HEK293 (cell line): ENCODE measurements around the gene MAP6.

Source experiments
- BCL11B ChIP-seq: fragments of 450-650 bp; formaldehyde crosslinking; IDR thresholded peaks from 2 replicates; pipeline ENCODE4 v1.5.1; 2016; ENCODE audit warnings: low read depth, missing biosample characterization, missing genetic modification characterization
- CTCF ChIP-seq: fragments of 450-650 bp; formaldehyde crosslinking; IDR thresholded peaks from 2 replicates; pipeline ENCODE4 v1.5.1; 2016; ENCODE audit warnings: missing biosample characterization, missing genetic modification characterization
- TCF7L2 ChIP-seq: IDR thresholded peaks from 2 replicates; pipeline ENCODE4 v1.6.1; 2011; ENCODE audit warnings: low read depth, mild to moderate bottlenecking, inconsistent platforms, low read length, moderate library complexity, borderline replicate concordance
- ZBTB11 ChIP-seq: fragments of 450-650 bp; formaldehyde crosslinking; conservative IDR thresholded peaks from 2 replicates; pipeline ENCODE4 v1.5.1; 2016; ENCODE audit warnings: low read depth, missing biosample characterization, missing genetic modification characterization
- ZBTB20 ChIP-seq: fragments of 450-650 bp; formaldehyde crosslinking; IDR thresholded peaks from 2 replicates; pipeline ENCODE4 v1.5.1; 2016; ENCODE audit warnings: missing biosample characterization, missing genetic modification characterization
- ZNF112 ChIP-seq: fragments of 450-650 bp; formaldehyde crosslinking; IDR thresholded peaks from 2 replicates; pipeline ENCODE4 v1.5.0; 2017; ENCODE audit warnings: missing biosample characterization, missing genetic modification characterization
- ZNF184 ChIP-seq: fragments of 450-650 bp; IDR thresholded peaks from 2 replicates; pipeline ENCODE4 v1.5.1; 2018; ENCODE audit warnings: missing biosample characterization, mild to moderate bottlenecking, missing genetic modification characterization
- ZNF211 ChIP-seq: fragments of 450-650 bp; formaldehyde crosslinking; IDR thresholded peaks from 2 replicates; pipeline ENCODE4 v1.5.1; 2016; ENCODE audit warnings: low read depth, missing biosample characterization, missing genetic modification characterization
- ZNF24 ChIP-seq: fragments of 450-650 bp; formaldehyde crosslinking; IDR thresholded peaks from 2 replicates; pipeline ENCODE4 v1.5.1; 2016; ENCODE audit warnings: missing biosample characterization, missing genetic modification characterization
- ZNF366 ChIP-seq: fragments of 450-650 bp; formaldehyde crosslinking; conservative IDR thresholded peaks from 2 replicates; pipeline ENCODE4 v1.5.1; 2016; ENCODE audit warnings: missing biosample characterization, missing genetic modification characterization
- TF ChIP-seq, protein P1 (sequence below): fragments of 450-650 bp; formaldehyde crosslinking; IDR thresholded peaks from 2 replicates; pipeline ENCODE4 v1.5.1; 2017; ENCODE audit warnings: missing biosample characterization, missing genetic modification characterization
- TF ChIP-seq, protein P2 (sequence below): fragments of 450-650 bp; formaldehyde crosslinking; IDR thresholded peaks from 2 replicates; pipeline ENCODE4 v1.5.1; 2016; ENCODE audit warnings: missing biosample characterization, missing genetic modification characterization, low read depth

DNA sequence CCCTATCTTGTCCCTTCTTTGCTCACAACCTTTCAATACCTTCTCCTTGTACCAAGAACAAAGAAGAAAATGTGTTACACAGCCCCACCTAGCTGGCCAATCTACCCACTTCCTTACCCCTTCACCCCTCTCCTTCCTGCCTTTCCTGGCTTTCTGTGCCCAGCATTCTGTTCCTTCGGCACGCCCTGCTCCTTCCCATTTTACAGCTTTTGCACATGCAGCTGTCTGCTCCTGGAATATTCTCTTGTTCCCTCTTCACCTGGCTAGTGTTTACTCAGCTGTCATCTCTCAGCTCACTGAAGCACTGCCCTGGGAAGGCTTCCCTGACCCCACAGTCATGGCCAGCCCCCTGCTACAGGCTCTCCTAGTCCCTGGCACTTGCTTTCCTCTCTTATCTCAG lies 76.1 kb downstream of the MAP6 start:
- TF ChIP-seq ZNF366 (tag by site-specific recombination) (no peak), CTCF (tag by site-specific recombination) (no peak), ZNF24 (tag by site-specific recombination) (no peak), ZNF184 (tag by site-specific recombination) (no peak), TCF7L2 (no peak), ZBTB11 (tag by site-specific recombination) (no peak), BCL11B (no peak), ZNF112 (tag by site-specific recombination) (no peak), ZBTB20 (no peak), ZNF211 (tag by site-specific recombination) (no peak)
- TF ChIP-seq, protein P1, sequence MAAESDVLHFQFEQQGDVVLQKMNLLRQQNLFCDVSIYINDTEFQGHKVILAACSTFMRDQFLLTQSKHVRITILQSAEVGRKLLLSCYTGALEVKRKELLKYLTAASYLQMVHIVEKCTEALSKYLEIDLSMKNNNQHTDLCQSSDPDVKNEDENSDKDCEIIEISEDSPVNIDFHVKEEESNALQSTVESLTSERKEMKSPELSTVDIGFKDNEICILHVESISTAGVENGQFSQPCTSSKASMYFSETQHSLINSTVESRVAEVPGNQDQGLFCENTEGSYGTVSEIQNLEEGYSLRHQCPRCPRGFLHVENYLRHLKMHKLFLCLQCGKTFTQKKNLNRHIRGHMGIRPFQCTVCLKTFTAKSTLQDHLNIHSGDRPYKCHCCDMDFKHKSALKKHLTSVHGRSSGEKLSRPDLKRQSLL, result no peak
- TF ChIP-seq, protein P2, sequence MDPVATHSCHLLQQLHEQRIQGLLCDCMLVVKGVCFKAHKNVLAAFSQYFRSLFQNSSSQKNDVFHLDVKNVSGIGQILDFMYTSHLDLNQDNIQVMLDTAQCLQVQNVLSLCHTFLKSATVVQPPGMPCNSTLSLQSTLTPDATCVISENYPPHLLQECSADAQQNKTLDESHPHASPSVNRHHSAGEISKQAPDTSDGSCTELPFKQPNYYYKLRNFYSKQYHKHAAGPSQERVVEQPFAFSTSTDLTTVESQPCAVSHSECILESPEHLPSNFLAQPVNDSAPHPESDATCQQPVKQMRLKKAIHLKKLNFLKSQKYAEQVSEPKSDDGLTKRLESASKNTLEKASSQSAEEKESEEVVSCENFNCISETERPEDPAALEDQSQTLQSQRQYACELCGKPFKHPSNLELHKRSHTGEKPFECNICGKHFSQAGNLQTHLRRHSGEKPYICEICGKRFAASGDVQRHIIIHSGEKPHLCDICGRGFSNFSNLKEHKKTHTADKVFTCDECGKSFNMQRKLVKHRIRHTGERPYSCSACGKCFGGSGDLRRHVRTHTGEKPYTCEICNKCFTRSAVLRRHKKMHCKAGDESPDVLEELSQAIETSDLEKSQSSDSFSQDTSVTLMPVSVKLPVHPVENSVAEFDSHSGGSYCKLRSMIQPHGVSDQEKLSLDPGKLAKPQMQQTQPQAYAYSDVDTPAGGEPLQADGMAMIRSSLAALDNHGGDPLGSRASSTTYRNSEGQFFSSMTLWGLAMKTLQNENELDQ, result no peak
